ENCODE measurements around the gene SLC35F1.

DNA sequence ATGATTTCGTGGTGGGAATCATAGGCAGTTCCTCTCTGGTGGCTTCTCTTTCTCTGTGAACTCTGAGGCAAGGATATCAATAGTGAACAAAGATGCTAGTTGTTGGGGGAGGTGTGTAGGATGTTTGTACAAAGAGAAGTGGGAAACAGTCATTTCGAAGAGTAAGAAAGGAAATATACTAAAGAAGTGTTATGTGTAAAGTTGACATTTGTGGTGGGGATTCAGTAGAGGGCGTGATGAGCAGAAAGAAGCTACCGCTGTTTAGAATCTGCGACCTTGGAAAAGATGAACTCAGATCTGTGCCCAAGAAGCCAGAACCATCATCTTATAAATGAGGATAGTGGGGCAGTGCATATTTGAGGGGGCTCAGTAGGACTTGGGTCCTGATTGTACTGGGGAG lies 11.4 kb downstream of the SLC35F1 start:
- TF ChIP-seq POLR2A (IDR thresholded peaks at IDR 0.05) = no peak
- TF ChIP-seq, protein P1, sequence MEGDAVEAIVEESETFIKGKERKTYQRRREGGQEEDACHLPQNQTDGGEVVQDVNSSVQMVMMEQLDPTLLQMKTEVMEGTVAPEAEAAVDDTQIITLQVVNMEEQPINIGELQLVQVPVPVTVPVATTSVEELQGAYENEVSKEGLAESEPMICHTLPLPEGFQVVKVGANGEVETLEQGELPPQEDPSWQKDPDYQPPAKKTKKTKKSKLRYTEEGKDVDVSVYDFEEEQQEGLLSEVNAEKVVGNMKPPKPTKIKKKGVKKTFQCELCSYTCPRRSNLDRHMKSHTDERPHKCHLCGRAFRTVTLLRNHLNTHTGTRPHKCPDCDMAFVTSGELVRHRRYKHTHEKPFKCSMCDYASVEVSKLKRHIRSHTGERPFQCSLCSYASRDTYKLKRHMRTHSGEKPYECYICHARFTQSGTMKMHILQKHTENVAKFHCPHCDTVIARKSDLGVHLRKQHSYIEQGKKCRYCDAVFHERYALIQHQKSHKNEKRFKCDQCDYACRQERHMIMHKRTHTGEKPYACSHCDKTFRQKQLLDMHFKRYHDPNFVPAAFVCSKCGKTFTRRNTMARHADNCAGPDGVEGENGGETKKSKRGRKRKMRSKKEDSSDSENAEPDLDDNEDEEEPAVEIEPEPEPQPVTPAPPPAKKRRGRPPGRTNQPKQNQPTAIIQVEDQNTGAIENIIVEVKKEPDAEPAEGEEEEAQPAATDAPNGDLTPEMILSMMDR (IDR thresholded peaks at IDR 0.05) = no peak
